Measurements from ENCODE around the gene CREB3L1. TPM values are rescaled to one million over a fixed set of nuclear protein-coding genes. Genes with fewer than 3 reads are reported as not detected.

CREB3L1 gene
- total RNA-seq: 0.29 and 2.4 TPM in 2 replicates

- H3K4me3 ChIP-seq (ENCODE audit: low read depth, low read length): peak within 1 kb of the TSS; percentile 43
These were observed at the start of gene CREB3L1 for GRCh38 chr11:46277622-46278386. CREB3L1 (plus strand) TSS chr11:46277662; CDS start chr11:46278112, 450 bp downstream.

GRCh38 chr11:46229230-46229629 lies 48.2 kb upstream of the CREB3L1 start:
- no peak for DNase-seq (ENCODE audit: low read depth)
- TF ChIP-seq CTCF (conservative IDR thresholded peaks at IDR 0.05; ENCODE audit: low read depth, low read length): no peak
- H3K4me3 ChIP-seq (ENCODE audit: low read depth, low read length): no peak overlapping the region

More at GRCh38 chr11:46277622-46278386, at the start of gene CREB3L1:
- DNase-seq (ENCODE audit: low read depth): no peak
- no peak for TF ChIP-seq CTCF (conservative IDR thresholded peaks at IDR 0.05; ENCODE audit: low read depth, low read length)

GRCh38 chr11:46234311-46234710 lies 43.2 kb upstream of the CREB3L1 start:
- DNase-seq (ENCODE audit: low read depth): no peak
- no peak for TF ChIP-seq CTCF (conservative IDR thresholded peaks at IDR 0.05; ENCODE audit: low read depth, low read length)
- H3K4me3 ChIP-seq (ENCODE audit: low read depth, low read length): no peak overlapping the region

GRCh38 chr11:46235777-46236688 lies 41.4 kb upstream of the CREB3L1 start:
- no peak overlapping the region for H3K4me3 ChIP-seq (ENCODE audit: low read depth, low read length)
- DNase-seq (ENCODE audit: low read depth): no peak
- no peak for TF ChIP-seq CTCF (conservative IDR thresholded peaks at IDR 0.05; ENCODE audit: low read depth, low read length)

- H3K4me3 ChIP-seq (ENCODE audit: low read depth, low read length): no peak overlapping the region
- no peak for TF ChIP-seq CTCF (conservative IDR thresholded peaks at IDR 0.05; ENCODE audit: low read depth, low read length)
- DNase-seq (ENCODE audit: low read depth): no peak
These were observed 40.6 kb upstream of the CREB3L1 start for GRCh38 chr11:46236918-46237247.

- TF ChIP-seq CTCF (conservative IDR thresholded peaks at IDR 0.05; ENCODE audit: low read depth, low read length): no peak
- DNase-seq (ENCODE audit: low read depth): peak; percentile 52
- peak overlapping the region; percentile 53 for H3K4me3 ChIP-seq (ENCODE audit: low read depth, low read length)
These were observed 40.0 kb upstream of the CREB3L1 start for GRCh38 chr11:46237248-46238077.

Data from epithelial cell of proximal tubule (primary cell).